ENCODE results near the gene KRTAP3-2. TPM values are rescaled to one million over a fixed set of nuclear protein-coding genes. Genes with fewer than 3 reads are reported as not detected.
"Not testable (repeated sequence)": the region's sequence is repeated elsewhere in the genome, so short reads cannot be mapped to it uniquely, and the experiment has no call there.

Gene KRTAP3-2
- total RNA-seq = not detected
- long read RNA-seq = 0 reads

DNA sequence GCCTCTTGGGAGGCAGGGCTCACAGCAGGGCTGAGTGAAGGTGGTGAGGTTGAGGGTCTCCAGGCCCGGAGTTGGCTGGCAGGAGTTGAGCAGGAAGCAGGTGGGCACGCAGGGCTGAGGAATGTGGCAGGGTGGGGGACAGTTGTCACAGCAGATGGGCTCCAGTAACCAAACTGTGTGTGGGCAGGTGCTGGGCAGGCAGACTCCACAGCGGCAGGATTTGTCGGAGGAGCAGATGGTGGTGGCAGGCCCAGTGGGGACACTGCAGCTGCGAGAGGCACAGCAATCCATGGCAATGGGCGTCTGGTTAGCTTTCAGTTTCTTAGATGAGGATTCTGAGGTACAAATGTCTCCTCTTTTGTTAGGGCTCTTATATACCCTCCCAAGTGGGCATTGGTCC is at the start of gene KRTAP3-2:
KRTAP3-2 (minus strand) TSS at position 344 of the 400 bp plus-strand sequence; CDS start at position 291, 53 bp downstream.
- DNase-seq; intact Hi-C loops (cut with DNase I, micrococcal nuclease); ATAC-seq: not testable (repeated sequence)

DNA sequence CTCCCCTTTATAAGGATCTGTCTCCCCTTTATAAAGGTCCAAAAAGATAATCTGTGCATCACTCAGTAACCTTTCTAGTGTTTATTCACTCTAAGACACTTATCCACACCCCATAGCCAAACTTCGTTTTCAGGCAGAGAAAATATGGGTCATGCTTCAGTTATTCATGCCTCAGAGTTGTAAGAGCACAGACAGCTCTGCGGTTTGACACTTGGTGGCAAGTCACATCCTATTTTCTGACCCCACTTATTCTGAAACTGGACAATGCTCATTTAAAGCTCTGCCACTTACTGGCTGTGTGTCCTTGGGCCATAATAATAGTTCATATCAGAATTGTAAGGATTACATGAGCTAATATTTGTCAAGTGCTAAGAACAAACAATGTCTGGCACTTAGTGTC is 49.4 kb upstream of the KRTAP3-2 start:
- intact Hi-C loops (cut with DNase I, micrococcal nuclease) = no loop called here
- ATAC-seq (no peak), DNase-seq (no peak)

DNA sequence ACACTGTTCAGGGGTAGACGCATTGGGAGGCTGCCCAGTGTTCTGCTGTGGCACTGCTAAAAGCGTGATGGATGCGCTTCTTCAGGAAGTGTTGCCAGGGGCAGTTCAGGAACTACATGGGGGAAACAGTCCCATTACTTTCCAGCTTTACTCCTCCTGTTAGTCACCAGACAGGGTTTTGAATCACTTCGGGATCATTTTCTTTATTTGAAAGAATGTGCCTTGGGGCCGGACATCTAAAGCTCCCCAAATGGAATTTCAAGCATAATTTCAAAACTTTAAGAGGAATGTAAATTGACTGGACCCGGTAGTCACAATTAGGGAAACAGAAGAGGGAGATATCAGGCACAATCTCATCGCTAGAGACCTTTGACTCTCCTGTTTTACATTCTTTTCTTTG is 48.7 kb upstream of the KRTAP3-2 start:
- no peak for DNase-seq
- intact Hi-C loops (cut with DNase I, micrococcal nuclease) = no loop called here
- ATAC-seq = no peak

DNA sequence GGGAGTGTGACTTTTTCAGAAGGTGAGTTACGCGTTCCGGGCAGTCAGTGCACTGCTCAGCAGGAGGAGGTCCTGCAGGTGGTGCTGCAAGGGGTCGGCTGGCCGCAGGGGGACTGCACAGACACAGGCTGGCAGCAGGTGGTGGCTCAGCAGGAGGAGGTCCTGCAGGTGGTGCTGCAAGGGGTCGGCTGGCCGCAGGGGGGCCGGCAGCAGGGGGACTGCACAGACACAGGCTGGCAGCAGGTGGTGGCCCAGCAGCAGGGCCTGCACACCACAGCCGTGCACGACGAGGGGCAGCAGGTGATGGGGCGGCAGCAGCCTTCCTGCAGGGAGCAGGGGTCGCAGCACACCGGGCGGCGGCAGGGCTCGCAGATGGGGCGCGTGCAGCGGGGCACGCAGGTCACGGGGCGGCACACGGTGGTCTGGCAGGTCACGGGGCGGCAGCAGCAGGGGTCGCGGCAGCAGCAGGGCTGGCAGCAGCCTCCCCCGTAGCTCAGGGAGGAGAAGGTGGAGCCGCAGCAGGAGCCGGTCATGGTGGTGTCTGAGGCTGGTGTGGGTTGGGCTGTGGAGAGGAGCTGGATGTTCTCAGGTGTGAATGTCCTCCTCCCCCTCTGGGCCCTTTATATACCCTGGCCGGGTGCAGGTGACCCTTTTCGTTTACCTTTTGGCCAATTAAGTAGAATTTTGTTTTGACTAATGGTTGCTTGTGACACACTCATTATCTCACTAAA is 47.2 kb upstream of the KRTAP3-2 start, which contains the start of gene KRTAP2-1:
KRTAP2-1 (minus strand) TSS at position 582 of the 731 bp plus-strand sequence; CDS start at position 533, 49 bp downstream.
- intact Hi-C loops (cut with DNase I, micrococcal nuclease); DNase-seq; ATAC-seq: not testable (repeated sequence)

DNA sequence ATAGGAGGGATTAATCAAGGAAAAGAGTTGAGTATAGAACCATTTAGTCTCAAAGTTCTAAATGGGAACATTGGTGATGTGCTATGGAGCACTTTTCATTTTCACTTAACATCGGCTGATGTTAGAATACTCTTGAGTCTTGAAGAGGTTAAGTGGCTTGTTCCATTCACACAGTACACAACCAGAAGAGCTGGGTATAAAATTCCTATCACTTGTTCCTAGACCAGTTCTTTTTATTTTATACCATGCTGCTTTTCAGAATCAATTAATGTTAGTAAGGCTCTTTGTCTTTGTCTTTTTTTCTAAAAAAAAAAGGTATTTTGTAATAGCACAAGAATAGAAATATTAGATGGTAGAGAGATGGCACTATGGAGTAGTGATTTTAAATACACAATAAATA is 43.2 kb upstream of the KRTAP3-2 start:
- DNase-seq = no peak
- intact Hi-C loops (cut with DNase I, micrococcal nuclease) = no loop called here
- ATAC-seq = no peak

DNA sequence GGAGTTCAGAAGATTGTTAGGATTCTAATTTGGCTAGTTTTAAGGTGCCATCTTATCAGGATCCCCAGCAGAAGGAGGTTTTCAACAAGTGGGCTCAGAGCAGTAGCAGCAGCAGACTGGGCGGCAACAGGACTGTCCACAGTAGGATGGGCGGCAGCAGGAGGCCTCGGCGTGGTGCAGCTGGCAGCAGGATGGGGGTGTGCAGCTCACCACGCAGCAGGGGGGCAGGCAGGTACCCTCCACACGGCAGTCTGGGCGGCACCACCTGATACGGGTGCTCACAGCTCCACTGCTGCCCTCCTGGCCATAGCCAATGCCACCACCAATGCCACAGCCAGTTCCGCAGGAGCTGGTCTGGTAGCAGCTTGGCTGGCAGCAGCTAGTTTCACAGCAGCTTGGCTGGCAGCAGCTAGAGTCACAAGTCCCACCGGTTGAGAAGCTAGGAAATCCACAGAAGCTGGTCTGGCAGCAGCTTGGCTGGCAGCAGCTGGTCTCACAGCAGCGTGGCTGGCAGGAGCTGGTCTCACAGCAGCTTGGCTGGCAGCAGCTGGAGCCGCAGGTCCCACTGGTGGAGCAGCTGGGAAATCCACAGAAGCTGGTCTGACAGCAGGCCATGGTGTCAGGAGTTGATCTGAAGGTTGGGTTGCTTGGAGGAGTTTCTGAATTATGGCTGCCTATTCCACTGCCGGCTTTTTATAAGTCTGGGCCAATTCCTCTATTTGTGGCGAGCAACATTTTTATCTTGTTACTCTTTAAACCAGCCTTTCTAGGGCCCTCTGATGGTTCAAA is 41.3 kb upstream of the KRTAP3-2 start, which contains the start of gene KRTAP1-1:
KRTAP1-1 (minus strand) TSS at position 668 of the 789 bp plus-strand sequence; CDS start at position 615, 53 bp downstream.
- intact Hi-C loops (cut with DNase I, micrococcal nuclease); ATAC-seq; DNase-seq: not testable (repeated sequence)

DNA sequence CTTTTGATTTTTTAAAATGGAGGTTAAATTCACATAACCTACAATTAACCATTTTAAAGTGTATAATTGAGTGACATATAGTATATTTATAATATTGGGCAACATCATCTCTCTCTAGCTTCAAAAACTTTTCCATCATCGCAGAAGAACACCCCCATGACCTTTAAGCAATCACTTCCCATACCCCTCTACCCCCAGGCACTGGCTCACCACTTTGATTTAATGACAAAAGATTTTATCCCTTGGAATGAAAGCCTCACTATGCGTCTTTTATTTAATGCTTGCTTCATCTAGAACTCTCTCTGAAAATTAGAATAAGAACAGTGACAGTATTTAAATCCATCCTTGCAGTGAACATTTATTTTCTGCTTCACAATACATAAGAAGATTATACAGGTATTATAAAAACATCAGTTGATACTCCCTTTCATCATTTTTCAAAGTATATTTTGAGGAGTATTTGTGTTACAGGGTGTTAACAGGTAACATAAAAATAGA is 38.2 kb upstream of the KRTAP3-2 start:
- intact Hi-C loops (cut with DNase I, micrococcal nuclease) = no loop called here
- DNase-seq (no peak), ATAC-seq (no peak)

DNA sequence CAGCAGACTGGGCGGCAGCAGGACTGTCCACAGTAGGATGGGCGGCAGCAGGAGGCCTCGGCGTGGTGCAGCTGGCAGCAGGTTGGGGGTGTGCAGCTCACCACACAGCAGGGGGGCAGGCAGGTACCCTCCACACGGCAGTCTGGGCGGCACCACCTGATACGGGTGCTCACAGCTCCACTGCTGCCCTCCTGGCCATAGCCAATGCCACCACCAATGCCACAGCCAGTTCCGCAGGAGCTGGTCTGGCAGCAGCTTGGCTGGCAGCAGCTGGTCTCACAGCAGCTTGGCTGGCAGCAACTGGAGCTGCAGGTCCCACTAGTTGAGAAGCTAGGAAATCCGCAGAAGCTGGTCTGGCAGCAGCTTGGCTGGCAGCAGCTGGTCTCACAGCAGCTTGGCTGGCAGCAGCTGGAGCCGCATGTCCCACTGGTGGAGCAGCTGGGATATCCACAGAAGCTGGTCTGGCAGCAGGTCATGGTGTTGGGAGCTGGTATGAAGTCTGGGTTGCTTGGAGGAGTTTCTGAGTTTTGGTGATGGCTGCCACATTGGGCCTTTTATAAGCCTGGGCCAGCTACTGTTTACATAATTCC is 34.7 kb upstream of the KRTAP3-2 start, which contains the start of gene KRTAP1-3:
KRTAP1-3 (minus strand) TSS at position 529 of the 590 bp plus-strand sequence; CDS start at position 476, 53 bp downstream.
- ATAC-seq; intact Hi-C loops (cut with DNase I, micrococcal nuclease); DNase-seq: not testable (repeated sequence)

DNA sequence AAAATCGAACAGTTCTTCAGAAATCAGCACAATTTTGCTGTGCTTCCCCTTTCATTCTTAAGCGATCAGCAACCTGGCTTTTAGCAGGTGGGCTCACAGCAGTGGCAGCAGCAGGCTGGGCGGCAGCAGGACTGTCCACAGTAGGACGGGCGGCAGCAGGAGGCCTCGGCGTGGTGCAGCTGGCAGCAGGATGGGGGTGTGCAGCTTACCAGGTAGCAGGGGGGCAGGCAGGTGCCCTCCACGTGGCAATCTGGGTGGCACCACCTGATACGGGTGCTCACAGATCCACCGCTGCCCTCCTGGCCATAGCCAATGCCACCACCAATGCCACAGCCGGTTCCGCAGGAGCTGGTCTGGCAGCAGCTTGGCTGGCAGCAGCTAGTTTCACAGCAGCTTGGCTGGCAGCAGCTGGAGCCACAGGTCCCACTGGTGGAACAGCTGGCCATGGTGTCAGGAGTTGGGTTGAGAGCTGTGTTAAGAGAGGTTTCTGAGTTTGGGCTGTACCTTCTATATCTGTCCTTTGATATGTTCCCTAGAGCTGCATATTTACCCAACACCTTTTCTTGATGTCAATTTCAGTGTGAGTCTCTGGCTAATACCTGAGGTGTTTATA is 30.0 kb upstream of the KRTAP3-2 start, which contains the start of gene KRTAP1-4:
KRTAP1-4 (minus strand) TSS at position 563 of the 613 bp plus-strand sequence; CDS start at position 446, 117 bp downstream.
- ATAC-seq = no peak
- intact Hi-C loops (cut with DNase I, micrococcal nuclease) = no loop called here

DNA sequence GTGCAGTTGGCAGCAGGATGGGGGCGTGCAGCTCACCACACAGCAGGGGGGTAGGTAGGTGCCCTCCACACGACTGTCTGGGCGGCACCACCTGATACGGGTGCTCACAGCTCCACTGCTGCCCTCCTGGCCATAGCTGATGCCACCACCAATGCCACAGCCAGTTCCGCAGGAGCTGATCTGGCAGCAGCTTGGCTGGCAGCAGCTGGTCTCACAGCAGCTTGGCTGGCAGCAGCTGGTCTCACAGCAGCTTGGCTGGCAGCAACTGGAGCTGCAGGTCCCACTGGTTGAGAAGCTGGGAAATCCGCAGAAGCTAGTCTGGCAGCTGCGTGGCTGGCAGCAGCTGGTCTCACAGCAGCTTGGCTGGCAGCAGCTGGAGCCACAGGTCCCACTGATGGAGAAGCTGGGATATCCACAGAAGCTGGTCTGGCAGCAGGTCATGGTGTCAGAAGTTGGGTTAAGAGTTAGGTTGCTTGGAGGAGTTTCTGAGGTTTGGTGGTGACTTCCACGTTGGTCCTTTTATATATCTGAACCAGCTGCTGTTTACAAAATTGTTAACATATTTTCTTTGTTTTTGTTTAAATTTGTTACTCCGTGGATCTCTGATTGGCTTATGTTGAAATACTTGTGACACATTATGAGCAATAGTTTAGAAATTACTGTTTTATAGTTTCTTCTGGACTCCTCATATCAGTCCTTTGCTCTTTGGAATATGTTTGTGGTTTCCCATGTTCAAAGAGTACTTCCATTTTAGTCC is 27.2 kb upstream of the KRTAP3-2 start, which contains the start of gene KRTAP1-5:
KRTAP1-5 (minus strand) TSS at position 494 of the 757 bp plus-strand sequence; CDS start at position 441, 53 bp downstream.
- ATAC-seq = no peak

More for the DNA sequence above, 30.0 kb upstream of the KRTAP3-2 start, which contains the start of gene KRTAP1-4:
- no peak for DNase-seq

DNA sequence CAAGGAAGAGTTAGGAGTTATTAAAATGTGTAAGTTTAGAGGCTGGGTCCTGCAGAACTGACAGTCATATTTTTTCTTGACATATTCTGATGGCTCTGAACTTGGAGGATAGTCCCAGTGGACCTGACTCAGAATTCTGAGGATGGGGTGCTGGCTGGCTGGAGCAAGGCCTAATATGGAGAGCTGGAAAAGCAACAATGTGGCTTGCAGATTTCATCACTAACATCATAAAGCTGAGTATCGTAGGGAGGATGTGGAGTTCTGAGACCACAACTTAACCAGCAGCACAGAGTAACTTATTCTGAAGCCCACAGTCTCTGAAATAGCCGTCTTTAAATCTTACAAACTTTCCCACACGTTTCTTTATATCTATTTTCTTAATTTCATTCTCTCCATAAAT is 25.0 kb upstream of the KRTAP3-2 start:
- DNase-seq (no peak), ATAC-seq (no peak)
- intact Hi-C loops (cut with DNase I, micrococcal nuclease) = no loop called here

More for the DNA sequence above, 27.2 kb upstream of the KRTAP3-2 start, which contains the start of gene KRTAP1-5:
- no peak for DNase-seq
- intact Hi-C loops (cut with DNase I, micrococcal nuclease) = no loop called here

DNA sequence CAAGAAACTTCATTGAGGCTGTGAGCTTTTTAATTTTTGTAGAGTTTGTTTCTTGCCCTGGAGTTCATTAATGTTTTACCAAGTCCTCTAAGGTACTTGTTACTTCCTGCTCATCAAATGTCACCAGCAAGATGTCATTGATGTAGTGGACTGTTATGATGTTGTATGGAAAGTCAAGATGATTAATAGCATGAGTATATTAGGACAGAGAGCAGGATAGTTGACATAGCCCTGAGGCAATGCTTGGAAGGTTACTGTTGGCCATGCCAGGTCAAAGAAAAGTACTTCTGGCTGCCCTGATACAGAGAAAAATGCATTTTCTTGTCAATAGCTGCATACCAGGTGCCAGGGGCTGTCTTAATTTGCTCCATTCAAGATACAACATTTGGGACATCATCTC is 20.6 kb upstream of the KRTAP3-2 start:
- ATAC-seq (no peak), DNase-seq (no peak)
- intact Hi-C loops (cut with DNase I, micrococcal nuclease) = no loop called here

DNA sequence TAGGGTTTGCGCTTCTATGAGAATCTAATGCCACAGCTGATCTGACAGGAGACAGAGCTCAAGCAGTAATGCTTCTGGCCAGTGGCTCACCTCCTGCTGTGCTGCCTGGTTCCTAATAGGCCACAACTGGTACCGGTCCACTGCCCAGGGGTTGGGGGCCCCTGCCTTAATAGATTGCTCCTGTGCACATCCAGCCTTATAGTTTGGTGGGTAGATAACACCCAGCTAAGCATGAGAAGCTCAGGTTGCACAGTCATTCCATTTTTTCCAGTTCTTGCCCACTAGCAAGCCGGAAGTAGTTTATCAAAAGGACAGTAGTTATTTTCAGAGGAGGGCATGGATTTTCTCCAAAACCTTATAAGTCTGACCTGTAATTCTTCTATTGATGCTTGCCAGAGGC is 19.7 kb upstream of the KRTAP3-2 start:
- ATAC-seq = no peak
- intact Hi-C loops (cut with DNase I, micrococcal nuclease) = no loop called here
- no peak for DNase-seq

DNA sequence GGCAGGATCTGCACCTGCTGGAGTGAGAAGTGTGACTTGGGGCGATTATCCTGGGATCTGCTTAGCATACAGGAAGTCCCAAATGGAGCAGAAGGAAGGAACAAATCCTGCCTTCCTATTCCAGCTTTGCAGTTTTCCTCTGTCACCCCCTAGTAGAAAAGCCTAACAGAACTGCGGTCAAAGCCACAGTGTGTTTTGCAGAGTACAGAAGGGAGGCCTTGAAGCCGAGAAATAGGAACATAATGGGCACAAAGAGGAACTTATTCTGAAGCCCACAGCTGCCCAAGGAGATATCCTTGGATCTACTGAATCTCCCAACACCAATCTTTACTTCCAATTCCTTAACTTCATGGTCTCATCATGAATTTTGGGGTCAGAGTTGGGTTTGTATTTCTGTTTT is 18.8 kb upstream of the KRTAP3-2 start:
- DNase-seq (no peak), ATAC-seq (no peak)
- intact Hi-C loops (cut with DNase I, micrococcal nuclease) = no loop called here

DNA sequence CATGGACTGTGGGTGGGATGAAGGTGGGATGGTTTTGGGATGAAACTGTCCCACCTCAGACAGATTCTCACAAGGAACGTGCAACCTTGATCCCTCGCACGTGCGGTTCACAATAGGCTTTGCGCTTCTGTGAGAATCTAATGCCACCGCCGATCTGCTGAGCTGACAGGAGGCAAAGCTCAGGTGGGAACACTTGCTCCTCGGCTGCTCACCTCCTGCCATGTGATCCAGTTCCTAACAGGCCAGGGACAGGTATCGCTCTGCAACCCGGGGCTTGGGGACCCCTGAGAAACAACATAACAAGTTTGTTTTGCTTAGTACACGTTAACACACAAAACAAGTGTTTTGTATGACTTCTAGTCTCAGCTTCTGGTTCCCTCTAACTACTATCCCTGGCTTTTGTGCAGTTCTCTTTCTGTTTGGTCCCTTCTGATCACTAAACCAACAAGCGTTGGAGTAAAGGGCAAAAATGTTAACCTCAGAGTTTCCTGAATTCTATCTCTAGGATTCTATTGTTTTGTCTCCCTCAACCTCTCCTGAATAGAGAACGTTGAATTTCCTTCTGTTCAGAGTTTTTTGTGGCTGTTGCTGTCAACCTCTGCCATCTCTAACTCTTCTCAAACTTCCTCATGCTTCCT is 17.0 kb upstream of the KRTAP3-2 start:
- ATAC-seq = no peak
- intact Hi-C loops (cut with DNase I, micrococcal nuclease) = no loop called here
- no peak for DNase-seq

DNA sequence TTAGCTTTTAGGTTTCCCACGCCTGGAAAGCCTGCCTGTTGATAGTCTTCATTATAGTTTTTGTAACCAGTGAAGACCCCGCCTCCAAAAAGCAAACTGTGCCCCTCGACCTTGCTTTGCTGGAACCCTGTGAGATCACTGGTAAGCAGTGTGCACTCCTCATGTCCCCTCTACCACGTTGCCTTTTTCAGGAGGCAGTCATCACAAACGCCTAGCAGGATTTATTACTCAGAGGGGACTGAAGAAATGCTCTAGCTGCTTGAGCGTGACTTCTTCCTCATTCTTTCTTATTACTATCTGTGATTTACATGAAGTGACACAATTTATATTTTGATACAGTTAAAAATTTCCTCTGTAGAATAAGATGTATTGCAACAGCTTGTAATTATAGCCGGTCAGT is 15.7 kb upstream of the KRTAP3-2 start:
- intact Hi-C loops (cut with DNase I, micrococcal nuclease) = no loop called here
- no peak for DNase-seq
- no peak for ATAC-seq

DNA sequence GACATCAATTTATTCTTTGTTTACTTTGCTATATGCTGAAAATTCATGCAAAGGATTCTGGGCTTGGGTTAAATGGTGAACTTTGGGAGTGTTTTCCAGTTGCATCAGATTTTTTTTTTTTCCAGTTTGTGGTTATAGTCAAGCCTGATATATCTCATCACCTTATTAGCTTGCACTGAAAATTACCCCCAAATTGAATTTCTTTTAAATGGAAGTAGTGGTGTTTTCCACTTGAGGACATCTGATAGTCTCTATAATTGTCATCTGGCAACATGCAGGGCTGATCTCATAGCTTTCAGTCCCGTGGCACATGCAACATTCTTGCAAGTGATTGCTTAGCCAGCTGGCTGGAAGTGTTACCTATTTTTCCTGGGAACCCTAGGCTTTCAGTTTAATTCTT is 13.9 kb upstream of the KRTAP3-2 start:
- DNase-seq (no peak), ATAC-seq (no peak)
- intact Hi-C loops (cut with DNase I, micrococcal nuclease) = no loop called here

All from left colon (tissue), 2 donors.